HepG2 (cell line): ENCODE measurements around the gene EPS8. TPM values are rescaled to one million over a fixed set of nuclear protein-coding genes. Genes with fewer than 3 reads are reported as not detected.

Experiments used
- ATAC-seq: fragments of 200-7000 bp; cut with Tn5 transposase; 3 replicates; pipeline ENCODE4 v1.9.1; 2020; ENCODE audit warnings: mild to moderate bottlenecking, moderate library complexity
- BruUV-seq: library from RNA; stranded (reverse); fragments of 400-500 nt; replicated peaks from 2 replicates; lab custom pipeline; 2021; lab: Mats Ljungman, UMichigan
- CTCF ChIA-PET: fragments of 300-600 bp; formaldehyde crosslinking; extraction: SDS; loops from one replicate; lab custom pipeline; 2021; ENCODE audit warnings: low total read pairs, inconsistent platforms, low intra/inter-chr PET ratio; lab: Yijun Ruan, JAX
- POLR2A ChIA-PET: fragments of 350-600 bp; sonication (Branson Sonifier 250); formaldehyde crosslinking; loops from one replicate; lab custom pipeline; 2020; ENCODE audit warnings: antibody characterized with exemption, inconsistent platforms; lab: Yijun Ruan, JAX
- DNase-seq: peaks from one replicate; pipeline ENCODE4 v3.0.0-alpha.2; 2015; ENCODE audit warnings: low spot score
- FAIRE-seq: peaks from 3 replicates; lab custom pipeline; 2011; peaks lifted over from hg19 to GRCh38; lab: Jason Lieb, UNC
- H2AFZ ChIP-seq: one replicate; pipeline ENCODE4 v1.6.1; 2011; ENCODE audit warnings: low read length, inconsistent platforms
- H3K27ac ChIP-seq: fragments of 300-600 bp; 3 replicates; pipeline ENCODE4 v1.8.0; 2011; ENCODE audit warnings: mixed run types, mild to moderate bottlenecking, mixed read lengths, low read length, inconsistent platforms; ENCODE audit not compliant: insufficient read depth; ENCODE audit errors: extremely low read length
- H3K27me3 ChIP-seq, 2 experiments: fragments of 200-600 bp in 1 of 2; 2 replicates in 1 of 2; 3 replicates in 1 of 2; pipeline versions ENCODE4 v1.6.0 to v1.8.0; 2011; ENCODE audit warnings: low read length in 2 of 2, mild to moderate bottlenecking in 2 of 2, moderate library complexity in 2 of 2, inconsistent platforms in 1 of 2; ENCODE audit not compliant: insufficient read depth in 2 of 2, control insufficient read depth in 1 of 2
- H3K36me3 ChIP-seq, 2 experiments: fragments of 200-600 bp in 1 of 2; replicated peaks in 1 of 2; 2 replicates in 1 of 2; 3 replicates in 1 of 2; pipeline versions ENCODE4 v1.5.1 to v1.8.0; 2011; ENCODE audit warnings: low read length in 2 of 2, inconsistent platforms in 1 of 2; ENCODE audit not compliant: insufficient read depth in 2 of 2, control insufficient read depth in 1 of 2
- H3K4me1 ChIP-seq: 2 replicates; pipeline ENCODE4 v1.5.1; 2012; ENCODE audit warnings: low read length, inconsistent platforms; ENCODE audit not compliant: insufficient read depth
- H3K4me2 ChIP-seq: 2 replicates; pipeline ENCODE4 v1.6.0; 2011; ENCODE audit warnings: low read depth, low read length, inconsistent platforms
- H3K4me3 ChIP-seq, 3 experiments: fragments of 200-600 bp in 1 of 3; sonication (generic), shearing (Covaris generic) in 1 of 3; replicated peaks in 1 of 3; 2 replicates each; pipeline ENCODE4 v1.5.1; 2011 to 2016; ENCODE audit warnings: low read length in 3 of 3, inconsistent platforms in 2 of 3, low read depth in 2 of 3, mild to moderate bottlenecking in 2 of 3, control low read depth in 1 of 3, mixed read lengths in 1 of 3; ENCODE audit not compliant: insufficient read depth in 1 of 3
- H3K79me2 ChIP-seq: one replicate; pipeline ENCODE4 v1.6.1; 2011; ENCODE audit warnings: low read length, inconsistent platforms; ENCODE audit not compliant: insufficient read depth
- H3K9ac ChIP-seq: 2 replicates; pipeline ENCODE4 v1.6.0; 2011; ENCODE audit warnings: mild to moderate bottlenecking, low read depth, low read length, inconsistent platforms; ENCODE audit not compliant: insufficient read depth
- H3K9me3 ChIP-seq: 2 replicates; pipeline ENCODE4 v1.5.1; 2012; ENCODE audit warnings: mild to moderate bottlenecking, low read length
- H4K20me1 ChIP-seq: 2 replicates; pipeline ENCODE4 v1.6.0; 2011; ENCODE audit warnings: inconsistent platforms, mild to moderate bottlenecking, low read length, moderate library complexity; ENCODE audit not compliant: insufficient read depth
- ATF1 ChIP-seq: IDR thresholded peaks from 2 replicates; pipeline ENCODE4 v1.6.1; 2016; ENCODE audit warnings: mild to moderate bottlenecking, control low read depth
- CEBPB ChIP-seq: IDR thresholded peaks from 2 replicates; pipeline ENCODE4 v1.6.1; 2011; ENCODE audit warnings: low read depth, low read length, improper control_type of control experiment, borderline replicate concordance
- EHMT2 ChIP-seq: fragments of 200-600 bp; sonication (generic); IDR thresholded peaks from 2 replicates; pipeline ENCODE4 v1.7.0; 2017; ENCODE audit warnings: antibody characterized with exemption, low read depth, low read length, borderline replicate concordance
- FOSL2 ChIP-seq: sonication (generic); formaldehyde crosslinking; IDR thresholded peaks from 2 replicates; pipeline ENCODE4 v1.4.0; 2020; ENCODE audit warnings: missing genetic modification reagents
- NFAT5 ChIP-seq: sonication (generic); formaldehyde crosslinking; IDR thresholded peaks from 2 replicates; pipeline ENCODE4 v1.4.0; 2020; ENCODE audit warnings: missing genetic modification reagents
- SAP130 ChIP-seq: IDR thresholded peaks from 2 replicates; pipeline ENCODE4 v1.6.1; 2016; ENCODE audit warnings: low read depth
- ZNF644 ChIP-seq: IDR thresholded peaks from 2 replicates; pipeline ENCODE4 v1.6.1; 2016; ENCODE audit warnings: low read depth
- WGBS: methylation state at CpG from one replicate; pipeline ENCODE4 v1.1.6; 2017; ENCODE audit warnings: low lambda C conversion rate; 5-methylcytosine and 5-hydroxymethylcytosine counted together
- in situ Hi-C: cut with HindIII; loops from 2 replicates; pipeline ENCODE4 v1.10.0; 2017; ENCODE audit warnings: low pct_unique_long_range_greater_than_20kb; ENCODE audit not compliant: extremely low pct_ligation_motif_present
- intact Hi-C: fragments of 100-400 bp; cut with micrococcal nuclease; formaldehyde crosslinking; loops from one replicate; pipeline ENCODE4 v1.10.0; 2022; ENCODE audit not compliant: unreplicated experiment
- polyA plus RNA-seq, 8 experiments: library from polyadenylated mRNA; depleted of rRNA in 3 of 8; stranded (reverse) in 7 of 8; unstranded in 1 of 8; fragments of >200 nt; fragmentation: Illumina TruSeq in 4 of 8; extraction: Trizol in 4 of 8; gene quantifications; 2 replicates each; pipeline versions ENCODE4 v1.2.1 to v1.2.3, GENCODE V29; 2011 to 2016; ENCODE audit warnings: low read depth in 4 of 8, missing spikeins in 1 of 8, mixed read lengths in 1 of 8; ENCODE audit not compliant: insufficient read depth in 1 of 8
- total RNA-seq, 5 experiments: library from RNA; depleted of rRNA; stranded (reverse); fragments of >200 nt; fragmentation: Illumina TruSeq; extraction: Trizol; gene quantifications; 2 replicates each; pipeline ENCODE4 v1.2.3, GENCODE V29; 2016; ENCODE audit warnings: low read depth in 1 of 5

EPS8 gene
- total and polyA plus RNA-seq, 2 of the 13 experiments (the other 11 are each of a cell fraction or from before 2014, with no cell fraction given): 37.1 to 43.4 TPM

- 0 out of 2 replicates have a peak, but pooled peaks have one; percentile 18 for TF ChIP-seq SAP130 (CRISPR knock-in tag)
- TF ChIP-seq ZNF644 (CRISPR knock-in tag): 0 out of 2 replicates have a peak, but pooled peaks have one; percentile 29
Observed at GRCh38 chr12:15602051-15602672, 187.0 kb downstream of the EPS8 start (continued).

GRCh38 chr12:15601210-15601800 lies 187.9 kb downstream of the EPS8 start:
- ATAC-seq (no peak), FAIRE-seq (no peak), DNase-seq (no peak)
- ChIA-PET CTCF (no interaction called here), POLR2A (no interaction called here)
- no peaks in the 10 kb centered on the region for H3K79me2 ChIP-seq
- H3K9ac ChIP-seq: no peak overlapping the region
- H3K36me3 ChIP-seq: no peaks in the 10 kb centered on the region
- peaks cover 65% of the 10 kb centered on the region for H3K4me1 ChIP-seq
- no peak overlapping the region for H2AFZ ChIP-seq
- H3K27me3 ChIP-seq: no peaks in the 10 kb centered on the region; a peak in 1 of 5 replicates
- H3K4me3 ChIP-seq: no peak overlapping the region
- H3K4me2 ChIP-seq: no peak overlapping the region
- WGBS: 91% methylated on average over 1 of the region's 1 CpG
- BruUV-seq: no TSS peak
- in situ Hi-C loops (no loop called here), intact Hi-C loops (no loop called here)
- H3K9me3 ChIP-seq: no peaks in the 10 kb centered on the region
- H4K20me1 ChIP-seq: no peaks in the 10 kb centered on the region
- no peak overlapping the region for H3K27ac ChIP-seq
- TF ChIP-seq CEBPB: peak; percentile 30; the same call in 1 of the 2 replicates
- TF ChIP-seq ATF1 (CRISPR knock-in tag): no peak
- peak; percentile 61; the same call in 1 of the 2 replicates for TF ChIP-seq FOSL2 (CRISPR knock-in tag)
- TF ChIP-seq EHMT2: 0 out of 2 replicates have a peak, but pooled peaks have one; percentile 14
- no peak for TF ChIP-seq NFAT5 (CRISPR knock-in tag)
- TF ChIP-seq, all 625 proteins: peak for 3
